Measurements from ENCODE around the gene ANK3.
A peak's percentile ranks its signal among the peaks of the same experiment; 100 is the strongest.

DNA sequence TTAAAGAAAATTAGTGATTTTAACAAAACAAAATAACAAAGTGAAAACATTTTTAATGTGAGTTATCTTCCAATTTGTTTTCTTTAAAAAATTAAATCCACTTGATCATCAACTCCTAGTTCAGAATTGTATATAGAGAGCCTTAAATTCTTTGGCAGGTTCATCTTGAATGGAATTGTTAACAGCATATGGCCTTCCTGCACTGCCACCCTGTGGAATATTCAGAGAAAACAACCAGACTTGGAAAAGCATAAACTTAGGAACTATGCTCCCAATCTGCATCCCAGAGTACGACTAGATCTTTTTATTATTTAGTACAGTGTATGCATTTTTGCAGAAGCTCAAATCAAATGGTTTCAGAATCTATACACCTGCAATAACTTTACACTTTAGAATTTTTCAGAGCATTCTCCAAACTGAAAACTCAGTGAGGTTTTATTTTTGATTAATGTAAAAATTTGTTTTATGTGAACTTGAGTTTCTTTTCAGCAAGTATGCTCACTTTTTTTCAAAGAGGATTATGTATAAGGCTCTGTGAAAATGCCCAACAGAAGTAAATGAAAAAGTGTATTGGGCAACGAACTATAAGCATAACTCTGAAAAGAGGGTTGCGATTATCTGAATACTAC, 44.9 kb upstream of the ANK3 start:
- peak; percentile 55 to 71 (median 61) for TF ChIP-seq CTCF (IDR thresholded peaks at IDR 0.05)
- no peak for TF ChIP-seq POLR2A (IDR thresholded peaks at IDR 0.05)
- no peak for TF ChIP-seq POLR2AphosphoS5 (IDR thresholded peaks at IDR 0.05; ENCODE audit: insufficient read depth in 1 of 2, low read depth in 1 of 2)

Measured in vagina (tissue), 2 donors.